Smooth muscle cell (in vitro differentiated cells): ENCODE measurements around the gene VDAC1. TPM values are rescaled to one million over a fixed set of nuclear protein-coding genes. Genes with fewer than 3 reads are reported as not detected.

Experiments used
- DNase-seq: peaks from one replicate; lab custom pipeline; 2025; ENCODE audit not compliant: unreplicated experiment; lab: John Stamatoyannopoulos, UW
- H2AFZ ChIP-seq: fragments of 200-600 bp; sonication (generic); 2 replicates; pipeline ENCODE4 v1.6.0; 2016; ENCODE audit warnings: antibody characterized with exemption, low read depth, mild to moderate bottlenecking
- H3F3A ChIP-seq: fragments of 200-600 bp; sonication (generic); 2 replicates; pipeline ENCODE4 v1.6.0; 2017; ENCODE audit warnings: antibody characterized with exemption, low read depth
- H3K27ac ChIP-seq: fragments of 200-600 bp; sonication (generic); 2 replicates; pipeline ENCODE4 v1.5.1; 2016; ENCODE audit warnings: low read depth, mild to moderate bottlenecking
- H3K27me3 ChIP-seq: fragments of 200-600 bp; sonication (generic); 2 replicates; pipeline ENCODE4 v1.6.1; 2016; ENCODE audit warnings: low read depth, mild to moderate bottlenecking
- H3K36me3 ChIP-seq: fragments of 200-600 bp; sonication (generic); 2 replicates; pipeline ENCODE4 v1.5.1; 2016; ENCODE audit warnings: low read depth
- H3K4me1 ChIP-seq: fragments of 200-600 bp; sonication (generic); 2 replicates; pipeline ENCODE4 v1.5.1; 2016; ENCODE audit warnings: low read depth
- H3K4me2 ChIP-seq: fragments of 200-600 bp; sonication (generic); 2 replicates; pipeline ENCODE4 v1.6.0; 2016; ENCODE audit warnings: mild to moderate bottlenecking
- H3K4me3 ChIP-seq: fragments of 200-600 bp; sonication (generic); 2 replicates; pipeline ENCODE4 v1.5.1; 2016; ENCODE audit warnings: mild to moderate bottlenecking
- H3K79me2 ChIP-seq: fragments of 200-600 bp; sonication (generic); 2 replicates; pipeline ENCODE4 v1.6.0; 2016; ENCODE audit warnings: low read depth, mild to moderate bottlenecking
- H3K9ac ChIP-seq: fragments of 200-600 bp; sonication (generic); 2 replicates; pipeline ENCODE4 v1.6.0; 2016; ENCODE audit warnings: low read depth
- H3K9me3 ChIP-seq: fragments of 200-600 bp; sonication (generic); replicated peaks from 2 replicates; pipeline ENCODE4 v1.5.1; 2016; ENCODE audit warnings: low read depth
- H4K20me1 ChIP-seq: fragments of 200-600 bp; sonication (generic); 2 replicates; pipeline ENCODE4 v1.6.0; 2016; ENCODE audit warnings: low read depth
- CTCF ChIP-seq: fragments of 200-600 bp; sonication (generic); IDR thresholded peaks from 2 replicates; pipeline ENCODE4 v1.5.1; 2017; ENCODE audit warnings: borderline replicate concordance, mild to moderate bottlenecking, antibody characterized with exemption; ENCODE audit not compliant: insufficient read depth, poor library complexity, severe bottlenecking
- WGBS: methylation state at CpG from one replicate; pipeline ENCODE4 v1.1.7; 2016; ENCODE audit warnings: low lambda C conversion rate; 5-methylcytosine and 5-hydroxymethylcytosine counted together
- polyA plus RNA-seq: library from polyadenylated mRNA; unstranded; fragments of >200 nt; fragmentation: Nextera tagmentation; extraction: Ambion mirVana; gene quantifications from 2 replicates; pipeline ENCODE4 v1.2.1, GENCODE V29; 2016
- total RNA-seq: library from RNA; depleted of rRNA; stranded (reverse); fragments of >200 nt; gene quantifications from 2 replicates; pipeline ENCODE4 v1.2.3, GENCODE V29; 2014

The VDAC1 gene
- total and polyA plus RNA-seq, 2 experiments from 2014 or later, result 221 to 252 TPM

GRCh38 chr5:133926489-133927299 lies 78.1 kb downstream of the VDAC1 start:
- no peak overlapping the region for H3K4me2 ChIP-seq
- no peak overlapping the region for H3K9ac ChIP-seq
- TF ChIP-seq CTCF, result no peak
- no peaks in the 10 kb centered on the region for H3K36me3 ChIP-seq
- H3F3A ChIP-seq, result no peaks in the 10 kb centered on the region
- no peaks in the 10 kb centered on the region for H3K79me2 ChIP-seq
- DNase-seq, result no peak
- H3K27ac ChIP-seq, result no peak overlapping the region
- H3K9me3 ChIP-seq, result no peaks in the 10 kb centered on the region
- no peak overlapping the region for H2AFZ ChIP-seq
- no peak overlapping the region for H3K4me3 ChIP-seq
- 87% methylated on average over 17 of the region's 17 CpGs for WGBS
- no peaks in the 10 kb centered on the region for H3K4me1 ChIP-seq
- H3K27me3 ChIP-seq, result peaks cover 3% of the 10 kb centered on the region
- no peaks in the 10 kb centered on the region for H4K20me1 ChIP-seq

DNA sequence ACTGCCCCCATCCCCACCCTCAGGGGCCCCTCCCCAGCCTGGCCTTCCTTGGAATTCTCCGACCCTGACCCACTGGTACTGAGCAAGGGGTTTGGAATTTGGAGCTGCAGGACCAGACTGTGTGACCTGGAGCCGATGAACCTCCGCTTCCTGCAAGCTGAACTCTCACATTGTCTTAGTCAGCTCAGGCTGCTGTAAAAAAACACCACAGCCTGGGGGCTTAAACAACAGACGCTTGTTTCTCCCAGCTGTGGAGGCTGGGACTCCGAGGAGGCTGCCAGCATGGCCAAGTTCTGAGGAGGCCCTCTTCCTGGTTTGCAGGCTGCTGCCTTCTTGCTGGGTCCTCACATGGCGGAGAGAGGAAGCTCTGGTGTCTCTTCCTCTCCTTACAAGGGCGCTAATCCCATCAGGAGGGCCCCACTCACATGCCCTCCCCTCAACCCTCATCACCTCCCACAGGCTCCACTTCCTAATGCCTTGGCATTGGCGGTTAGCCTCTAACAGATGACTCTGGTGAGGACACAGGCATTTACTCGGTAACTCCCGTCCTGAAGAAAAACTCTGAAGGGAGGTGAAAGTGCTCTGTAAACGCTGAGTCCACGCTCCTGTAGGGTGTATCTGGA lies 78.8 kb downstream of the VDAC1 start:
- H4K20me1 ChIP-seq, result no peaks in the 10 kb centered on the region
- 80% methylated on average over 12 of the region's 12 CpGs for WGBS
- no peak overlapping the region for H3K4me3 ChIP-seq
- no peak overlapping the region for H3K27ac ChIP-seq
- H3K4me2 ChIP-seq, result no peak overlapping the region
- no peaks in the 10 kb centered on the region for H3K36me3 ChIP-seq
- H3F3A ChIP-seq, result no peaks in the 10 kb centered on the region
- DNase-seq, result no peak
- peaks cover 3% of the 10 kb centered on the region for H3K27me3 ChIP-seq
- no peaks in the 10 kb centered on the region for H3K9me3 ChIP-seq
- H3K9ac ChIP-seq, result no peak overlapping the region
- no peak overlapping the region for H2AFZ ChIP-seq
- no peaks in the 10 kb centered on the region for H3K79me2 ChIP-seq
- TF ChIP-seq CTCF, result no peak
- H3K4me1 ChIP-seq, result no peaks in the 10 kb centered on the region

GRCh38 chr5:133925269-133925668 lies 79.5 kb downstream of the VDAC1 start:
- no peaks in the 10 kb centered on the region for H3K79me2 ChIP-seq
- no peaks in the 10 kb centered on the region for H3K4me1 ChIP-seq
- H2AFZ ChIP-seq, result no peak overlapping the region
- no peak overlapping the region for H3K27ac ChIP-seq
- WGBS, result 85% methylated on average over 3 of the region's 3 CpGs
- no peak overlapping the region for H3K9ac ChIP-seq
- no peaks in the 10 kb centered on the region for H3K36me3 ChIP-seq
- no peak for DNase-seq
- H3F3A ChIP-seq, result no peaks in the 10 kb centered on the region
- no peak overlapping the region for H3K4me2 ChIP-seq
- no peak overlapping the region for H3K4me3 ChIP-seq
- no peaks in the 10 kb centered on the region for H3K9me3 ChIP-seq
- no peak for TF ChIP-seq CTCF
- no peaks in the 10 kb centered on the region for H4K20me1 ChIP-seq
- peaks cover 3% of the 10 kb centered on the region for H3K27me3 ChIP-seq
